ENCODE measurements around the gene ZNF778. TPM values are rescaled to one million over a fixed set of nuclear protein-coding genes. Genes with fewer than 3 reads are reported as not detected.

ZNF778 gene
- total RNA-seq, 1 donor from 2014 or later = 8.7 TPM

GRCh38 chr16:89199241-89200123, 18.0 kb upstream of the ZNF778 start:
- DNase-seq = no peak
- Histone ChIP-seq H3K27me3 (ENCODE audit: low read depth) (peaks cover 77% of the 10 kb centered on the region), H3K4me3 (no peak overlapping the region), H3K9me3 (replicated peaks) (peaks cover 4% of the 10 kb centered on the region), H3K4me1 (peaks cover 16% of the 10 kb centered on the region), H3K36me3 (no peaks in the 10 kb centered on the region), H3K27ac (replicated peaks) (no peak overlapping the region)
- intact Hi-C loops (cut with micrococcal nuclease) = no loop called here
- TF ChIP-seq CTCF (IDR thresholded peaks at IDR 0.05; ENCODE audit: borderline replicate concordance) = no peak

DNA sequence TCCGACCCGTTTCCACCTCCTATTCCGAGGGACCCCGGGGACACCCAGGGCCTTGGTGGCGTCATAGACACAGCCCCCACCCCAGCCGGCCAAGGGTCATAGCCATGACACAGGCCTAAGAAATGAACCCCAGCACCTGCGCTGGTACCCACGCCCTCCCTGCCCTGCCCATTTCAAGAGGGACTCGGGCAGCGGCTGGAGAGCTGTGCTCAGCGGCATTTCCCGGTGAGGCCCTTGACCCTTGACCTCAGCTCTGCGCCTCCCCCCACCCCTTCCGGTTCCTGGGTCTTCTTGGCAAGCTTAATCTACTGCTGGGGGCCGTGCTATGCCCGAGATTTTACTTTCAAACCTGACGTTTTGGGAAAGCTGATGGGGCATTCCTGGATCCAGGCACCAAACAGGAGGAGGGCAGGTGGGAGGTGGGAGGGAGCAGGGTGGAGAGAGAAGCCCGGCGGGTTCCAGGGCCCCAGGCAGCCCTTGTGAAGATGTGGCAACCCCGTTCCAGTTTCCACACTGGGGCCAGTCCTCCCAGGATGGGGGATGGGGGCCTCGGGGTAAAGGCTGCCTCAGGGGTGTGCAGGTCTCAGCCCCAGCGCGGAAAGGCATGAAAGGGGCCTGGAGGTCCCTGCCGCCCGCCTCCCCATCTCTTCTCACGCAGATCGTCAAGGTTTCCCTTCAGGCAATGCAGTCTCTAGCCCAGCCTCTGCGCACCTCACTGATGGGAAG, 17.2 kb upstream of the ZNF778 start, which contains the start of gene SLC22A31:
Gene SLC22A31 (minus strand): TSS at position 414 of the 726 bp plus-strand sequence. CDS start 36 bp downstream, at position 378.
- intact Hi-C loops (cut with micrococcal nuclease) = no loop called here
- H3K27ac ChIP-seq (replicated peaks) = no peak within 1 kb of the TSS
- peaks cover 4% of the 10 kb centered on the region for H3K9me3 ChIP-seq (replicated peaks)
- H3K4me3 ChIP-seq = peak within 1 kb of the TSS; percentile 51
- no peak for DNase-seq
- H3K27me3 ChIP-seq (ENCODE audit: low read depth) = peaks cover 85% of the 10 kb centered on the region
- H3K4me1 ChIP-seq = peaks cover 16% of the 10 kb centered on the region
- no peaks in the 10 kb centered on the region for H3K36me3 ChIP-seq
- TF ChIP-seq CTCF (IDR thresholded peaks at IDR 0.05; ENCODE audit: borderline replicate concordance) = no peak

- Histone ChIP-seq H3K4me1 (peaks cover 16% of the 10 kb centered on the region), H3K27ac (replicated peaks) (no peak overlapping the region), H3K27me3 (ENCODE audit: low read depth) (peaks cover 92% of the 10 kb centered on the region), H3K4me3 (peak overlapping the region; percentile 51), H3K36me3 (no peaks in the 10 kb centered on the region), H3K9me3 (replicated peaks) (peaks cover 4% of the 10 kb centered on the region)
- intact Hi-C loops (cut with micrococcal nuclease) = no loop called here
- no peak for TF ChIP-seq CTCF (IDR thresholded peaks at IDR 0.05; ENCODE audit: borderline replicate concordance)
- no peak for DNase-seq
Observed at GRCh38 chr16:89200850-89201411, 16.6 kb upstream of the ZNF778 start.

DNA sequence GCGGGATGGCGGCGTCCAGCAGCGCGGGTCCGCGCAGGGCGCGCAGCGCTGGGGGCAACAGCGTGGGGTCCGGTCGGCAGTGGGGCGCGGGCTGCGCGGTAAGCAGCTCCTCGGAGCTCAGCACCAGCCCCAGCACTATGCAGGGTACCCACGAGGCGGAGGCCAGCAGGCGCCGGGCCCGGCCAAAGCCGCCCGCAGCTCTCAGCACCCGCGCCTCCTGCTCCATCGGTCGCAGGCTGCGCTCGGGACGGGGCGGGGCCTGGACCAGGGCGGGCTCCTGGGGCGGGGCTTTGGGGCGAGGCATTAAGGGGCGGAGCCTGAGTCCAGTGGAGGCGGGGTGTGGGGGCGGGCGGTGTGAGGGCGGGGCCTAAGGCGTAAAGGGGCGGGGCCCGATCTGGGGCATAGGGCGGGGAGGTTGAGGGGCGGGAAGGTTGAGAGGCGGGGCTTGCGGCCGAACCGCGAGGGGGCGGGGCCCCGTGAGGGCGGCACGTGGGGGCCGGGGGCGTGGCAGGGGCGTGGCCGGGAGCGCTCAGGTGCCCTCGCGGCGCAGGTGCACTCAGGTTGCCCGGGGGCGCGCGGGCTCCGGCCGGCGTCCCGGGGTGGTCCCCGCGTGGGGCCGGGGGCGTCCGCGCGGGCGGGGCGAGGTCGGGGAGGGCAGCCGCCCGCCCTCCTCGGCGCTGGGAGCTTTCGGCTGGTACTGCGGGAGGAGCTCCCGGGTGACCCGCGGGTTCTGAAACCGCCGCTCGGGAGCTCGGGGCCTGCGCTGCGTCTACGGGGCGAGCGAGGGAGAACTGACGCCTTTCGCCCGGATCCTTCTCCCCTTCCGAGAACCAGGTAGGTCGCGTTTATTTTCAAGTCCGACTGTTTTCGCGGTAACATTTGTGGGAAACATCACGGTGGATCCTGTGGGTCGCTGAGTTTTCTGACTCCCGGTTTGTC, 15.8 kb upstream of the ZNF778 start:
- DNase-seq = peak; percentile 51
- peak overlapping the region; percentile 51 for H3K4me3 ChIP-seq
- no peak for TF ChIP-seq CTCF (IDR thresholded peaks at IDR 0.05; ENCODE audit: borderline replicate concordance)
- intact Hi-C loops (cut with micrococcal nuclease) = no loop called here
- peaks cover 16% of the 10 kb centered on the region for H3K4me1 ChIP-seq
- H3K27me3 ChIP-seq (ENCODE audit: low read depth) = peaks cover 100% of the 10 kb centered on the region
- H3K9me3 ChIP-seq (replicated peaks) = peaks cover 4% of the 10 kb centered on the region
- no peak overlapping the region for H3K27ac ChIP-seq (replicated peaks)
- no peaks in the 10 kb centered on the region for H3K36me3 ChIP-seq
